NB4 (cell line): ENCODE data around the gene FBF1.

Experiments used
- DNase-seq: peaks from one replicate; pipeline ENCODE4 v3.0.0; 2010; ENCODE audit warnings: low read depth
- H3K4me3 ChIP-seq: one replicate; pipeline ENCODE4 v1.5.1; 2011; ENCODE audit warnings: mild to moderate bottlenecking, low read depth, low read length, moderate library complexity
- MYC ChIP-seq: IDR thresholded peaks from 2 replicates; pipeline ENCODE4 v1.6.1; 2011; ENCODE audit warnings: low read depth, low read length
- POLR2A ChIP-seq: IDR thresholded peaks from 2 replicates; pipeline ENCODE4 v1.6.1; 2011; ENCODE audit warnings: mild to moderate bottlenecking; ENCODE audit not compliant: insufficient read length; ENCODE audit errors: extremely low read depth
- TF ChIP-seq, protein P1 (sequence below): IDR thresholded peaks from 2 replicates; pipeline ENCODE4 v1.6.1; 2011; ENCODE audit warnings: low read depth, low read length
- TF ChIP-seq, protein P2 (sequence below): IDR thresholded peaks from one replicate; pipeline ENCODE4 v1.5.1; 2012; ENCODE audit warnings: low read depth, low read length

The FBF1 gene

DNA sequence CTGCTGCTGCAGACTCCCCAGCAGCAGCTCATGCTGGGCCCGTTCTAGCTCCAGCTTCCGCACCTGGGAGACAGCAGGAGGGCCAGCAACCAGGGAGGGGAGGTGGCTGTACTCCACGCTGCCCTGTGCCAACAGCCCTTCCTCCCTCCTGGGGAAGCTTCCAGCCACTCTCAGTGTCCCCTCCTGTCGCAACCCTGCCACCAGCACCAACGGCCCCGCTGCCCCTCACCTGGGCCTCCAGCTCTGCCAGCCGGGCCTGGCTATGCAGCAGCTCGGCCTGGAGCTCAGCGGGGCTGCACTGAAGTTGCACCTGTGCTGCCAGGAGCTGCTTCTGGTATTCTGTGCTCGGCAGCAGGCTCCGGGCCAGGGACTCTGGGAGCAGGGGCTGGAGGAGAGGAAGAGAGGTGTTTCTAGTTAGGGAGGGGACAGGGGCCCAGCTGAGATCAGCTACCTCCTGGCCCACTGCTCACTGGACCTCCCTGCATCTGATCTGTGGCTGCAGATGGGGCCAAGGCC is 20.7 kb downstream of the FBF1 start:
- TF ChIP-seq POLR2A = no peak
- no peak for TF ChIP-seq MYC
- TF ChIP-seq, protein P1, sequence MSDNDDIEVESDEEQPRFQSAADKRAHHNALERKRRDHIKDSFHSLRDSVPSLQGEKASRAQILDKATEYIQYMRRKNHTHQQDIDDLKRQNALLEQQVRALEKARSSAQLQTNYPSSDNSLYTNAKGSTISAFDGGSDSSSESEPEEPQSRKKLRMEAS = no peak
- TF ChIP-seq, protein P2, sequence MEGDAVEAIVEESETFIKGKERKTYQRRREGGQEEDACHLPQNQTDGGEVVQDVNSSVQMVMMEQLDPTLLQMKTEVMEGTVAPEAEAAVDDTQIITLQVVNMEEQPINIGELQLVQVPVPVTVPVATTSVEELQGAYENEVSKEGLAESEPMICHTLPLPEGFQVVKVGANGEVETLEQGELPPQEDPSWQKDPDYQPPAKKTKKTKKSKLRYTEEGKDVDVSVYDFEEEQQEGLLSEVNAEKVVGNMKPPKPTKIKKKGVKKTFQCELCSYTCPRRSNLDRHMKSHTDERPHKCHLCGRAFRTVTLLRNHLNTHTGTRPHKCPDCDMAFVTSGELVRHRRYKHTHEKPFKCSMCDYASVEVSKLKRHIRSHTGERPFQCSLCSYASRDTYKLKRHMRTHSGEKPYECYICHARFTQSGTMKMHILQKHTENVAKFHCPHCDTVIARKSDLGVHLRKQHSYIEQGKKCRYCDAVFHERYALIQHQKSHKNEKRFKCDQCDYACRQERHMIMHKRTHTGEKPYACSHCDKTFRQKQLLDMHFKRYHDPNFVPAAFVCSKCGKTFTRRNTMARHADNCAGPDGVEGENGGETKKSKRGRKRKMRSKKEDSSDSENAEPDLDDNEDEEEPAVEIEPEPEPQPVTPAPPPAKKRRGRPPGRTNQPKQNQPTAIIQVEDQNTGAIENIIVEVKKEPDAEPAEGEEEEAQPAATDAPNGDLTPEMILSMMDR = no peak
- DNase-seq = no peak

DNA sequence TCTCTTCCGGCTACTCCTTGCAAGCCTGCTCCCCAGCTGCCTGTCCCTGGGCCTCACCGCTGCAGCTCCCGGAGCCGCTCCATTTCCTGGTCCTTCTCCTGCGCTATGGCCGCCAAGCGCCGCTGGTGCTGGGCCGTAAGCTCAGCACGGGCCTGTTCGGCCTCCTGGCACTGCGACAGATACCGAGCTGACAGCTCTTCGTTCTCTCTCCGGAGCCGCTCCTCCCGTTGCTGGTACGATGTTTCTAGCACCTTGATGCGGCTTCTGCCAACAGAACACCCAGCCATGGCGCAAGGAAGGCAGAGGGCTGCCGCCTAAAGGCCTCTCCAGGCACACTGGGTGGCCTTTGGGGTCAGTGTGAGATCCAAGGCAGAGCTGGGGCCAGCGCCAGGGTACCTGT is 21.2 kb downstream of the FBF1 start:
- no peak for TF ChIP-seq MYC
- no peak overlapping the region for H3K4me3 ChIP-seq
- DNase-seq = no peak

More for the DNA sequence above, 20.7 kb downstream of the FBF1 start:
- no peak overlapping the region for H3K4me3 ChIP-seq

DNA sequence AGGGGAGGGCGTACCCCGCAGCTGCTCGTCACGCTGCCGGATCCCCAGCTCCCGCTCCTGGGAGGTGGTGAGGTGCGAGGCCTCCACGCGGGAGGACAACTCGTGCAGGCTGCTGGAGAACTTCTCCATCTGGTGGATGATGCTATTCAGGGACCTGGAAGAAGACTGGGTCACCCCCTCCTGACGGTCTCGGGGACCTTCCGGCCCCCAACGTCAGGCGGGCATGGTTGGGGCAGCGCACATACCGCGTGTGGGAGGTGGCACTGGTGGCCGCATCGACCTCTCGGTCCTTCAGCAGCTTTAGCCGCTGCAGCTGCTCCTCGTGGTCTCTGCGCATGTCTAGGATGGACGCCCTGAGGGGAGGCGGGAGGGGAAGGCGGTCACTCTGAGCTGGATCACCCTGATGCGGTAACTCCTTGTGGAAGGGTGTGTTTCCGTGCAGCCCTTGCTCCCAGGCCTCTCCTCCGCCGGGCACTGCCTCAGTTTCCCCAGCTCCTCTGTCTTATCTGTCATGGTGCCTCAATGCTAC is 22.9 kb downstream of the FBF1 start:
- TF ChIP-seq, protein P1 = no peak
- TF ChIP-seq POLR2A (no peak), MYC (no peak)
- TF ChIP-seq, protein P2 = no peak
- H3K4me3 ChIP-seq = no peak overlapping the region
- no peak for DNase-seq

DNA sequence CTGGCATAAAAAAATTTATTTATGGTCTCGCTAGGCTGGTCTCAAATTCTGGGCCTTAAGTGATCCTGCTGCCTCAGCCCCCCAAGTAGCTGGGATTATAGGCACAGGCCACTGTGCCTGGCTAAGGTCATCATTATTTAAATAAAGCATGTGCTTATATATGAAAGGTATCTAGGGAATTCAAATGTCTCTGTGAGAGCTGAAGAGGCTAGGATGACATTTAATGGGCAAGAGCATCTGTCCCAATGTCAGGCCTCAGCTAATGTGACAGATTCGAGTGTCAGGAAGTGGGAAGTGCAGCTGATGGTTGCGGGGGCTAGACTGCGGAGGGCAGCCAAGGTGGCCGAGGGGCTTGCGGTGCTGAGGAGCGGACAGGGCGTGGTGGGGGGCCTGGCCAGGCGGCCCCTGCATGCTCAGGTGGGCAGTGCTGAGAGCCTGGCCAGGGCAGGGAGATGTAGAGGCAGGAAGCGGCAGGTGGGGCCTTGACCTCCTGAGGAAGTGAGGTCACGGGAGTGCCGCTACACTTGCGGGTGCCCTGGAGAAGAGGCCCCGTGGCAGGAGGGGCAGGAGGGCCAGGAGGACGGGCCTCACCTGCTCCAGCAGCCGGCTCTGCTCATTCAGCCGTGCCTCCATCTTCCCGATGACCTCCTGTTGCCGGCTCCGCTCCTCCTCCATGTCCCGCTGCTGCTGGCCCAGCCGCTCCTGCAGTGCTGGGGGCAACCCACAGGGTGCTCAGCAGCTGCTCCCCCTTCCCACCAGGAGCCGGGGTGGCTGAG is 23.5 kb downstream of the FBF1 start:
- TF ChIP-seq MYC (no peak), POLR2A (no peak)
- TF ChIP-seq, protein P1 = no peak
- TF ChIP-seq, protein P2 = no peak
- no peak overlapping the region for H3K4me3 ChIP-seq
- DNase-seq = no peak

DNA sequence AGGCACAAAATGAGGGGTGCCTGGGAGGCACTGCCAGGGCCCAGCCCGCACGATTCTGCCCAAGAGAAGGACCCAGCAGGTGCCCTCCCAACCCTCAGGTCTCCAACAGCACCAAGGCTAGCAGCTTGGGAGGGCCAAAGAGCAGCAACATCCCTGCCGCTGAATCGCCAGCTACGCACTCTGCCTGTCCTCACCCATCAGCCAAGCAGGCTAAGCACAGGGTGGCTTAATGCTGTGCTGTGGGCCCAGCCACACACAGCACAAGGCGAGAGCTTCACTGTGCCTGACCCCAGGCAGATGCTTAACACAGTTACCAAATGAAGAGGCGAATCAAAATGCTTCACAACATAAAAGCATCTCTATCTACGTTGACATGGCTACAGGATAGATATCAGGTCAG is 25.6 kb downstream of the FBF1 start:
- DNase-seq = no peak
- H3K4me3 ChIP-seq = no peak overlapping the region
- TF ChIP-seq POLR2A (no peak), MYC (no peak)
- TF ChIP-seq, protein P1 = no peak
- TF ChIP-seq, protein P2 = no peak

DNA sequence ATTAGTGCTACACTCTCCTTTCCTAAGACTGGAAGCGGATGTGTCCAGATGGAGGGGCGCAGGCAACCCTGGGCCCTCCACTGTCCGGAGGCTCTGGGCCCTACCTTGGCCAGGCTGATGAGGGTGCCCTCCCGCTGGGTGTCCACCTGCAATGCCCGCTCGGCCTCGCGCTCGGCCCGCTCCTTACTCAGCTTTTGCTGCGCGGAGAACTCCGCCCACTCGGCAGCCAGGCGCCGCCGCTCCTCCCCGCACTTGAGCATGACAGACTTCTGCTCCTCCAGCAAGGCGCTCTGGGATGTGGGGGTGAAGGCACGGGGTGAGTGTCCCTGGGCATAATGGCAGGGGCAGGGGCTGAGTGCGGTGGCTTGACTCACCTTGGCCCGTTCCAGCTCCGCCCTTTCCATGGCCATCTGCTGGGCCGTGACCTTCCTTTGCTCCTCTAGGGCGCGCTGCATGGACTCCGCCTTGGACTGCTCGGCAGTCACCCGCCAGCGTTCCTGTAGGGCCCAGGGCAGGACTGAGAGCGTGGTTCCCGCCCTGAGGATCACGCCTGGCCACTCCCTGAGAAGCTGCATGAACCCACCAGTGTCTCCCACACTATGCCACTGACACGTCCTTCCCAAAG is 26.1 kb downstream of the FBF1 start:
- TF ChIP-seq MYC (no peak), POLR2A (no peak)
- H3K4me3 ChIP-seq = no peak overlapping the region
- DNase-seq = no peak
